ENCODE results near the gene NUP210.

Gene NUP210

GRCh38 chr3:13280122-13280790 is 139.9 kb downstream of the NUP210 start:
- in situ Hi-C loops (cut with MboI; ENCODE audit: low sequenced_read_pairs), result no loop called here

DNA sequence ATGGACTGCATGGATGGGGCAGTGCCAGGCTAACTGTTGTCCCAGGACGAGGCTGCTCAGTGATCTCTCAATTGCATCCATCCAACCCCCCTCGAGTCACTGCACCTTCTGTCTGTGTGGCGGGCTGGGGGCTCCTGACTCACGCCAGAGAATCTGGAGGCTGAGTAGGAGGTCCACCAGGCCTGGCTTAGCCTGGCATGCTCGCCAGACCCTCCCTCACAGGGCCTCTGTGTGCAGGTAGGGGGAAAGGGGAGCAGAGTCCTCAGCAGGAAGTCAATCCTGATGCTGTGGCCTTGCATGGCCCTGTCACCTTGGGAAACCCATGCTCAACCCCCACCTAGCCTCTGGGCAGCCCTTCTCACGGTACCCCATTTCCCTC is 140.6 kb downstream of the NUP210 start:
- in situ Hi-C loops (cut with MboI; ENCODE audit: low sequenced_read_pairs), result no loop called here

GRCh38 chr3:13278783-13279531 is 141.2 kb downstream of the NUP210 start:
- in situ Hi-C loops (cut with MboI; ENCODE audit: low sequenced_read_pairs), result no loop called here

DNA sequence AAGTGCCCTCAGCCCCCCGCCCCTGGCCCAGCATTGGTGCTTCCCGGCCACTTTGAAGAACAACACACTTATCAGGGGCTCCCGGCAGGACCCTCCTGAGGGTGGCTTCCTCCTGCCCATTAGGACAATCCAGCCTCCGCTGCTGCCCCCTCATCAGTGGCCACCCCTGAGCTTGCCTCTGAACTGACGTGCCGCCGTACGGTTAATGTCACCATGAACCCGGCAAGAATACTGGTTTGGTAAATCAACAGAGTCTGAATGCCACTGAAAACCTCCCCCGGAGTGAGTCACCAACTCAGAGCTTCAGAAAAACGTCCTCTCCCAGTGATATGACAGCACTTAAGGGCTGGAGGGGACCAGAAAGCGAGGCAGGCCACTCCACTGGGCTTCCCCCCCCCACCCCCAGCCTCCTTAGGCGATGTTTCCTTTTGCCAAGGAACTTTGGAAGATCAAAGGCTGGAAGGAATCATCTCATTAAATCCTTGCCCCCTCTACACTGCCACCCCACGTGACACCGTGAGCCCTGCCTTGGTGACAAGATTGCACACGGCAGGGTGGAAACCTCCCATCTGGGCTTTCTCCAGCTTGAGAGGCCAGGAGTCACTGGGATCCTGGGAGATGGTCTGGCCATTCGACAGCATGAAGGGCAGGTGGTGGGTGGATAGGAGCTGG is 142.1 kb downstream of the NUP210 start:
- in situ Hi-C loops (cut with MboI; ENCODE audit: low sequenced_read_pairs), result no loop called here

- in situ Hi-C loops (cut with MboI; ENCODE audit: low sequenced_read_pairs), result no loop called here
Measured at GRCh38 chr3:13277196-13277813, 142.8 kb downstream of the NUP210 start.

DNA sequence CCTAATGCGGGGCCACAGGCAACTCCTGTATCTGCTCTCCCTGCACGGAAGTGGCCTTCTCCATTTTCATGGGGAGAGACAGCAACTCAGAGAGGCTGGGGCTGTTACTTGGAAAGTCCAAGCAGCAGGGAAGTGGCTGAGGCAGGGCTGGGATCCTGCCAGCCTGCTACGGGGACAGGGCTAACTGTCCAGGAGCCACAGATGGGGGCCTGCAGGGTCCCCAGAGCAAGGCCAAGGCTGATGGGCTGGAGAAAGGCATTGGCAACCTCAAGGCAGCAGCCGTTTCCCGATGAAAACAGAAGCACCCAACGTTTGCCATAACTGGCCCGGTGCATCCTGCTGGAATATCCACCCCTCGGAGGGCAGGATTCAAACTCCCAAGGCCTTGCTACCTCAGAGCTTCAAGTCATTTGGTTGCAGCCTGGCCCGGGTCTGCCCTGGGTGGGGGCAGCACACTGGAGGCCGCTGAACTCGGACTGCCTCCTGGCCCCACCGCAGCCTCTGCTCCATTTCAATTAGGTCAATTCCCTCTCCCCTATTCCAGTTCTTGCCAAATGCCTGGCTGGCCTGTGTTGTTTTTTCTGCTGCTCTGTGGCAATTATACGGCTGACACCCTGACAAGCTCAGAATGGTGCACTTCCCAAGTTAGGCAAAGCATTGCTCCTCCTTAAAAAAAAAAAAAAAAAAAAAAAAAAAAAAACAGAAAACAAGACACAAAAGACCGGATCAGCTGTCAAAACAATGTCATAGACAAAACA is 143.5 kb downstream of the NUP210 start:
- in situ Hi-C loops (cut with MboI; ENCODE audit: low sequenced_read_pairs), result no loop called here

- in situ Hi-C loops (cut with MboI; ENCODE audit: low sequenced_read_pairs), result no loop called here
Measured at GRCh38 chr3:13275376-13276005, 144.6 kb downstream of the NUP210 start.

DNA sequence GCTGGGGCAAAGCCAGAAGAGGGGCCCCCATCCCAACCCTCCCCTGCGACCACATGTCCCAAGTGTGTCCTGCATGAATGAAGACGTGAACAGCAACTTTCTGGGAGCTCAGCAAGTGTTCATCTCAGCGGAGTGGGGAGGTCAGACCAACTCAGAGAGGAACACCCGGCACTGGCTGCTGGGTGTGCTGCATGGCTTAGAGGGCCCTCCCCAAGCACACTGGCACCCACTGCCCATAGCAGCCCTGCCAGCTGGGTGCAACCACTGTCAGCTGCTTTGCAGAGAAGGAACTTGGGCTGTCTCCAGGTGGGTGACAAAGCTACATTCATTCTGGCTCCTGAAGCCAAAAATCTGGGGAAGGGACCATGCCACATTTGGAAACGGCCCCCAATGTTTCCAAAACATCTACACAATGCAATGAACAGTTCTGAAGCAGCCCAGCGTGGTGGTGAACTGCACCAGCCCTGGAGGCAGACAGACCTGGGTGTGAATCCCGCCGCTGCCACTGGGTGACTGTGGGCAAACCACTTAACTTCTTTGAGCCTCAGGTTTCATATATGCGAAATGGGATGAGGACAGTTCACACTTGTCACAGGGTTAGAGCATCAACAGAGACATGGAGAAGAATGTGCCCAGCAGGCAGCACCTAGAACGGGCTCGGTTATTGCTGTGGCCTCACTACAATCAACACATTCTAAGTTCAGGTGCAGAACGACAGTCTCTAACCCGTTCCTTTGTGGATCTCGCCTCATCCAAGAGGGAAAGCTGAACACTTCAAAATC is 145.4 kb downstream of the NUP210 start:
- in situ Hi-C loops (cut with MboI; ENCODE audit: low sequenced_read_pairs), result no loop called here

GRCh38 chr3:13274125-13274524 is 146.0 kb downstream of the NUP210 start:
- in situ Hi-C loops (cut with MboI; ENCODE audit: low sequenced_read_pairs), result no loop called here

DNA sequence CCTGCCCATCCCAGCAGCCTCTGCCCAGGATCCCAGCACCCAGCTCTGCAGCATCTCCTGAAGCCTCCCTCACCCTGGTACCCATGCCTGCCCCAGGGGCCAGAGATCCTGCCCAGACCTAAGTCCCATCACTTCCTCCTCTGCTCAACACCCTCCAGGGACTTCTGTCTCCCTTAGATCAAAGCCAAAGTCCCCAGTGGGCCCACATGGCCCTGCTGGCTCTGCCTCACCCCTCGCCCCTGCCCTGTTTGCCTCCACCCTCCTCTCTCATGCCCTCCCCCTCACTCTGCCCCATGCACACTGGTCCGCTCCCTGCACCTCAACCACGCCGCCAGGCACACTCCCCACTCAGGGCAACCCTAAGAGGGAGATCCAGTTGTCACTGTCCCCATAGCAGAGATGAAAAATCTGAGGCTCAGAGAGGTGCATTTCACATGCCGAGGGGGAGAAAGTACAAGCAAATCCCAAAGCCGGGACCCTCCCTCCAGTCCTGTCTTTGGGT is 146.5 kb downstream of the NUP210 start:
- in situ Hi-C loops (cut with MboI; ENCODE audit: low sequenced_read_pairs), result no loop called here

GRCh38 chr3:13272831-13273603 is 147.1 kb downstream of the NUP210 start:
- in situ Hi-C loops (cut with MboI; ENCODE audit: low sequenced_read_pairs), result no loop called here

- in situ Hi-C loops (cut with MboI; ENCODE audit: low sequenced_read_pairs), result no loop called here
Measured at GRCh38 chr3:13269711-13270378, 150.3 kb downstream of the NUP210 start.

DNA sequence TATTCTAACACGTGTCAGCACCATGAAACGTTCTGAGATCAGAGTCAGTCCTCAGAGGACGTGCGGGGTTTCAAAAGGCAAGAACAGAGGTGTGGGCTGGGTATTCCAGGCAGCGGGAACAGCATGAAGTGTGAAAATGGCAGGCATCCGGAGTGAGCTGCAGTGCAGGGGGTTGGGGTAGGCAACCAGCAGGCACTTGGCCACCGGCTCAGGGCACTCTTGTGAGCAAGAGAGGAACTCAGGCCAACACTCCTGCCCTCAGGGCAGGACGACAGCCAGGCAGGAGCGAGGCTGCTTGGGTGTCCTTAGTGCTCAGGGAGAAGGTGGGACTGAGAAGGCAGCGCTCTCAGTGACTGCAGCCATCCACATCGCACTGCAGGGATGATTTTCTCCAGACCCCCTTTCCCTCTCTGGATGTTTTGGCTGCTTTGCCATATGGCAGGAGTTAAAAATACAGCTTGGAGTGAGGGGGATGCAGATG is 151.1 kb downstream of the NUP210 start:
- in situ Hi-C loops (cut with MboI; ENCODE audit: low sequenced_read_pairs), result no loop called here

- in situ Hi-C loops (cut with MboI; ENCODE audit: low sequenced_read_pairs), result no loop called here
Measured at GRCh38 chr3:13268120-13268519, 152.0 kb downstream of the NUP210 start.

- in situ Hi-C loops (cut with MboI; ENCODE audit: low sequenced_read_pairs), result no loop called here
Measured at GRCh38 chr3:13266651-13267362, 153.3 kb downstream of the NUP210 start.

Measured in HL-60/S4 treated with retinoic acid at 250 ng/mL for 4 days and 3 days (cell line).